Right lobe of liver (tissue), 6 donors: ENCODE data around the gene PPP2R5D. TPM values are rescaled to one million over a fixed set of nuclear protein-coding genes. Genes with fewer than 3 reads are reported as not detected.
"Not testable (repeated sequence)": the region's sequence is repeated elsewhere in the genome, so short reads cannot be mapped to it uniquely, and the experiment has no call there.

ENCODE experiments used
- ATAC-seq, 4 donors: fragments of 200-7000 bp; cut with Tn5 transposase; one replicate each; pipeline ENCODE4 v1.9.1; 2020; ENCODE audit warnings: mild to moderate bottlenecking in 4 of 4, moderate library complexity in 4 of 4
- DNase-seq, 3 donors: peaks; one replicate each; pipeline ENCODE4 v3.0.0-alpha.2; 2020
- H3K27ac ChIP-seq, 3 donors: fragments of 200-600 bp; one replicate each; pipeline ENCODE4 v1.8.0; 2022
- H3K27me3 ChIP-seq, 2 donors: fragments of 200-600 bp; one replicate each; pipeline ENCODE4 v1.8.0; 2022
- H3K36me3 ChIP-seq, 4 donors: fragments of 200-600 bp; sonication (generic) in 1 of 4; one replicate each; pipeline versions ENCODE4 v1.5.1 to v1.8.0; 2017 to 2022; ENCODE audit warnings: control low read depth in 1 of 4
- H3K4me1 ChIP-seq, 4 donors: fragments of 200-600 bp; sonication (generic) in 1 of 4; one replicate each; pipeline versions ENCODE4 v1.5.1 to v1.8.0; 2017 to 2022; ENCODE audit warnings: control low read depth in 1 of 4
- H3K4me3 ChIP-seq, 3 donors: fragments of 200-600 bp; one replicate each; pipeline ENCODE4 v1.8.0; 2022
- H3K9me3 ChIP-seq, 4 donors: fragments of 200-600 bp; sonication (generic) in 1 of 4; one replicate each; pipeline versions ENCODE4 v1.5.1 to v1.8.0; 2017 to 2022; ENCODE audit warnings: control low read depth in 1 of 4
- CTCF ChIP-seq, 4 donors: fragments of 200-600 bp in 3 of 4; fragments of 450-650 bp in 1 of 4; IDR thresholded peaks; one replicate each; pipeline versions ENCODE4 v1.5.1 to v1.8.0; 2016 to 2022; ENCODE audit warnings: antibody characterized with exemption in 4 of 4, mild to moderate bottlenecking in 2 of 4
- POLR2A ChIP-seq: fragments of 450-650 bp; IDR thresholded peaks from one replicate; pipeline ENCODE4 v1.6.1; 2017; ENCODE audit warnings: antibody characterized with exemption, mild to moderate bottlenecking
- WGBS: methylation state at CpG from one replicate; pipeline ENCODE4 v1.1.6; 2018; ENCODE audit warnings: low coverage, low lambda C conversion rate; ENCODE audit not compliant: insufficient coverage; ENCODE audit errors: missing lambda C conversion rate; 5-methylcytosine and 5-hydroxymethylcytosine counted together
- intact Hi-C, 2 donors: fragments of 100-400 bp; cut with DNase I; formaldehyde crosslinking; loops; one replicate each; pipeline versions ENCODE4 v1.11.2 to v1.14.1; 2022
- total RNA-seq, 6 experiments: library from RNA; depleted of rRNA in 2 of 6; stranded (reverse); fragments of >200 nt in 2 of 6; fragmentation: NEBNext Ultra II Directional in 3 of 6; extraction: Animal tissue kit (Norgen Biotek cat#: 25700) in 3 of 6; gene quantifications; one replicate each; pipeline versions ENCODE4 v1.1.0 to v1.2.4, GENCODE V29; 2016 to 2023
- donor health status: DM: no; HTN: yes; CAD: no.
- donor health status: DM: no; HTN: no; CAD: no.
- donor health status: DM: no; HTN: no; CAD: no.
- donor health status: DM: no; HTN: yes; CAD: no.
- donor health status: DM: no; HTN: yes; CAD: no.

PPP2R5D gene
- total RNA-seq, 6 experiments from 2014 or later = 11.5 to 24.0 (median 16.3) TPM

GRCh38 chr6:42938428-42938796 is 46.0 kb upstream of the PPP2R5D start:
- Histone ChIP-seq H3K4me3 (peak overlapping the region in 2 of 3 donors; percentile 38 to 49), H3K27ac (peak overlapping the region in 2 of 3 donors; percentile 89), H3K4me1 (peaks cover 0 to 76% (median 30%) of the 10 kb centered on the region in 4 donors), H3K27me3 (no peaks in the 10 kb centered on the region), H3K9me3 (no peaks in the 10 kb centered on the region), H3K36me3 (peaks cover 0 to 24% (median 0%) of the 10 kb centered on the region in 4 donors)
- intact Hi-C loops = no loop called here
- TF ChIP-seq POLR2A = no peak
- TF ChIP-seq CTCF (IDR thresholded peaks at IDR 0.05) = no peak
- no peak for ATAC-seq
- DNase-seq = no peak
- WGBS = 100% methylated on average over 1 of the region's 5 CpGs

- Histone ChIP-seq H3K27ac (peak overlapping the region in 2 of 3 donors; percentile 89), H3K36me3 (peaks cover 0 to 26% (median 0%) of the 10 kb centered on the region in 4 donors), H3K27me3 (no peaks in the 10 kb centered on the region), H3K4me1 (peaks cover 0 to 76% (median 30%) of the 10 kb centered on the region in 4 donors), H3K9me3 (no peaks in the 10 kb centered on the region), H3K4me3 (peak overlapping the region in 2 of 3 donors; percentile 38 to 49)
- DNase-seq = peak in 2 of 3 donors; percentile 94 to 95
- 6% methylated on average over 4 of the region's 9 CpGs for WGBS
- TF ChIP-seq CTCF (IDR thresholded peaks at IDR 0.05) (no peak), POLR2A (no peak)
- intact Hi-C loops = no loop called here
- peak; percentile 73 to 90 (median 77) for ATAC-seq
Measured at GRCh38 chr6:42938987-42939809, 45.2 kb upstream of the PPP2R5D start.

GRCh38 chr6:42939810-42940167 is 44.6 kb upstream of the PPP2R5D start:
- intact Hi-C loops = no loop called here
- peaks cover 0 to 76% (median 30%) of the 10 kb centered on the region in 4 donors for H3K4me1 ChIP-seq
- 45% methylated on average over 3 of the region's 4 CpGs for WGBS
- no peaks in the 10 kb centered on the region for H3K9me3 ChIP-seq
- no peak for TF ChIP-seq POLR2A
- TF ChIP-seq CTCF (IDR thresholded peaks at IDR 0.05) = no peak
- H3K4me3 ChIP-seq = no peak overlapping the region
- peak overlapping the region in 2 of 3 donors; percentile 84 to 89 for H3K27ac ChIP-seq
- peak in 1 of 4 donors; percentile 4 for ATAC-seq
- H3K36me3 ChIP-seq = peaks cover 0 to 20% (median 0%) of the 10 kb centered on the region in 4 donors
- no peaks in the 10 kb centered on the region for H3K27me3 ChIP-seq
- no peak for DNase-seq

- 60% methylated on average over 2 of the region's 6 CpGs for WGBS
- peaks cover 0 to 72% (median 30%) of the 10 kb centered on the region in 4 donors for H3K4me1 ChIP-seq
Measured at GRCh38 chr6:42940493-42941045, 43.8 kb upstream of the PPP2R5D start.

GRCh38 chr6:42941356-42941755 is 43.0 kb upstream of the PPP2R5D start:
- DNase-seq, H3K4me3 ChIP-seq, H3K27me3 ChIP-seq, ATAC-seq, H3K9me3 ChIP-seq, H3K36me3 ChIP-seq, intact Hi-C loops: not testable (repeated sequence)
- WGBS = 100% methylated on average over 4 of the region's 5 CpGs
- Histone ChIP-seq H3K27ac (peak overlapping the region in 2 of 3 donors; percentile 84 to 89), H3K4me1 (peaks cover 0 to 64% (median 26%) of the 10 kb centered on the region in 4 donors)

More at GRCh38 chr6:42940493-42941045, 43.8 kb upstream of the PPP2R5D start:
- Histone ChIP-seq H3K27me3 (no peaks in the 10 kb centered on the region), H3K36me3 (peaks cover 0 to 12% (median 0%) of the 10 kb centered on the region in 4 donors), H3K9me3 (no peaks in the 10 kb centered on the region), H3K27ac (peak overlapping the region in 2 of 3 donors; percentile 84 to 89), H3K4me3 (no peak overlapping the region)
- no peak for DNase-seq
- intact Hi-C loops = no loop called here
- TF ChIP-seq CTCF (IDR thresholded peaks at IDR 0.05) = no peak
- TF ChIP-seq POLR2A = no peak
- ATAC-seq = no peak
